Thoracic aorta (tissue), 2 donors: Measurements from ENCODE around the gene RPS10. TPM values are rescaled to one million over a fixed set of nuclear protein-coding genes. Genes with fewer than 3 reads are reported as not detected.
A peak's percentile ranks its signal among the peaks of the same experiment; 100 is the strongest.

Source experiments
- ATAC-seq: fragments of 150-250 bp; one replicate; pipeline ENCODE4 v1.8.0; 2017; ENCODE audit warnings: low read depth; ENCODE audit not compliant: insufficient number of reproducible peaks, low FRiP score
- DNase-seq: peaks from one replicate; pipeline ENCODE4 v3.0.0-alpha.2; 2020; ENCODE audit warnings: low spot score
- H3K27ac ChIP-seq, 2 donors: fragments of 200-600 bp; sonication (generic); 1 replicate in 1 of 2; 2 replicates in 1 of 2; pipeline ENCODE4 v1.5.1; 2016; ENCODE audit warnings: mild to moderate bottlenecking in 2 of 2, moderate library complexity in 2 of 2
- H3K27me3 ChIP-seq: fragments of 200-600 bp; sonication (generic); replicated peaks from 2 replicates; pipeline ENCODE4 v1.6.0; 2016; ENCODE audit warnings: mild to moderate bottlenecking; ENCODE audit not compliant: insufficient read depth
- H3K36me3 ChIP-seq: fragments of 200-600 bp; sonication (generic); one replicate; pipeline ENCODE4 v1.5.1; 2016
- H3K4me1 ChIP-seq, 2 donors: fragments of 200-600 bp; sonication (generic); 1 replicate in 1 of 2; 2 replicates in 1 of 2; pipeline versions ENCODE4 v1.5.1 to v1.6.0; 2016; ENCODE audit warnings: low read depth in 2 of 2, mild to moderate bottlenecking in 1 of 2; ENCODE audit not compliant: control insufficient read depth in 1 of 2
- H3K4me3 ChIP-seq: fragments of 200-600 bp; sonication (generic); 2 replicates; pipeline ENCODE4 v1.5.1; 2016; ENCODE audit warnings: mild to moderate bottlenecking
- H3K9me3 ChIP-seq: fragments of 200-600 bp; sonication (generic); 2 replicates; pipeline ENCODE4 v1.5.1; 2016
- CTCF ChIP-seq: fragments of 200-600 bp; sonication (generic); IDR thresholded peaks from one replicate; pipeline ENCODE4 v1.5.1; 2019; ENCODE audit warnings: antibody characterized with exemption
- total RNA-seq, 2 donors: library from RNA; depleted of rRNA; stranded (reverse); fragments of >200 nt; gene quantifications; one replicate each; pipeline versions ENCODE4 v1.1.0 to v1.2.3, GENCODE V29; 2016

The RPS10 gene
- total RNA-seq, 2 donors from 2014 or later = 975 to 1,344 TPM

GRCh38 chr6:34463299-34463698, 37.4 kb upstream of the RPS10 start:
- Histone ChIP-seq H3K36me3 (no peaks in the 10 kb centered on the region), H3K4me3 (no peak overlapping the region), H3K9me3 (no peaks in the 10 kb centered on the region), H3K27me3 (peaks cover 3% of the 10 kb centered on the region), H3K27ac (no peak overlapping the region), H3K4me1 (peaks cover 8 to 19% of the 10 kb centered on the region in 2 donors)
- DNase-seq (no peak), ATAC-seq (no peak)
- TF ChIP-seq CTCF = no peak

GRCh38 chr6:34462551-34462971, 36.7 kb upstream of the RPS10 start:
- H3K4me1 ChIP-seq = peaks cover 8 to 19% of the 10 kb centered on the region in 2 donors
- no peaks in the 10 kb centered on the region for H3K36me3 ChIP-seq
- ATAC-seq (no peak), DNase-seq (no peak)
- no peak for TF ChIP-seq CTCF
- no peaks in the 10 kb centered on the region for H3K9me3 ChIP-seq
- H3K4me3 ChIP-seq = no peak overlapping the region
- peaks cover 3% of the 10 kb centered on the region for H3K27me3 ChIP-seq
- no peak overlapping the region for H3K27ac ChIP-seq

GRCh38 chr6:34462010-34462409, 36.1 kb upstream of the RPS10 start:
- no peak for DNase-seq

GRCh38 chr6:34460796-34461507, 35.1 kb upstream of the RPS10 start:
- Histone ChIP-seq H3K27me3 (peaks cover under 1% of the 10 kb centered on the region), H3K27ac (no peak overlapping the region), H3K36me3 (no peaks in the 10 kb centered on the region), H3K9me3 (no peaks in the 10 kb centered on the region), H3K4me1 (peaks cover 5 to 14% of the 10 kb centered on the region in 2 donors), H3K4me3 (no peak overlapping the region)
- DNase-seq = no peak
- no peak for ATAC-seq
- no peak for TF ChIP-seq CTCF

More at GRCh38 chr6:34462010-34462409, 36.1 kb upstream of the RPS10 start:
- TF ChIP-seq CTCF = no peak
- H3K9me3 ChIP-seq = no peaks in the 10 kb centered on the region
- ATAC-seq = no peak
- no peaks in the 10 kb centered on the region for H3K36me3 ChIP-seq
- peaks cover 8 to 19% of the 10 kb centered on the region in 2 donors for H3K4me1 ChIP-seq
- H3K27me3 ChIP-seq = peaks cover 3% of the 10 kb centered on the region
- no peak overlapping the region for H3K27ac ChIP-seq
- H3K4me3 ChIP-seq = no peak overlapping the region

GRCh38 chr6:34459899-34460593, 34.2 kb upstream of the RPS10 start:
- no peaks in the 10 kb centered on the region for H3K9me3 ChIP-seq
- ATAC-seq (no peak), DNase-seq (no peak)
- H3K4me3 ChIP-seq = no peak overlapping the region
- H3K27ac ChIP-seq = no peak overlapping the region
- TF ChIP-seq CTCF = peak; percentile 15
- no peaks in the 10 kb centered on the region for H3K27me3 ChIP-seq
- H3K36me3 ChIP-seq = no peaks in the 10 kb centered on the region
- peaks cover 0 to 8% of the 10 kb centered on the region in 2 donors for H3K4me1 ChIP-seq
